HG02610 (cell line): ENCODE data around the gene ZNF621.
A peak's percentile ranks its signal among the peaks of the same experiment; 100 is the strongest.
"Not testable (repeated sequence)": the region's sequence is repeated elsewhere in the genome, so short reads cannot be mapped to it uniquely, and the experiment has no call there.

ENCODE experiments used
- ATAC-seq: cut with Tn5 transposase; IDR thresholded peaks from one replicate; pipeline ENCODE4 v1.9.1; 2021; ENCODE audit warnings: mild to moderate bottlenecking, moderate library complexity; ENCODE audit not compliant: unreplicated experiment

The ZNF621 gene

DNA sequence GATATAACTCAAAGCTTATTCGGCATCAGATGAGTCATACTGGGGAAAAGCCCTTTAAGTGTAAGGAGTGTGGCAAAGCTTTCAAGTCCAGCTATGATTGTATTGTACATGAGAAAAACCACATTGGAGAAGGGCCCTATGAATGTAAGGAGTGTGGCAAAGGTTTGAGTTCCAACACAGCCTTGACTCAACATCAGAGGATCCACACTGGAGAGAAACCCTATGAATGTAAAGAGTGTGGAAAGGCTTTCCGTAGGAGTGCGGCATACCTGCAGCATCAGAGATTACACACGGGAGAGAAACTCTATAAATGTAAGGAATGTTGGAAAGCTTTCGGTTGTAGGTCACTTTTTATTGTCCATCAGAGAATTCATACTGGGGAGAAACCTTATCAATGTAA is 7.5 kb downstream of the ZNF621 start:
- ATAC-seq: no peak

DNA sequence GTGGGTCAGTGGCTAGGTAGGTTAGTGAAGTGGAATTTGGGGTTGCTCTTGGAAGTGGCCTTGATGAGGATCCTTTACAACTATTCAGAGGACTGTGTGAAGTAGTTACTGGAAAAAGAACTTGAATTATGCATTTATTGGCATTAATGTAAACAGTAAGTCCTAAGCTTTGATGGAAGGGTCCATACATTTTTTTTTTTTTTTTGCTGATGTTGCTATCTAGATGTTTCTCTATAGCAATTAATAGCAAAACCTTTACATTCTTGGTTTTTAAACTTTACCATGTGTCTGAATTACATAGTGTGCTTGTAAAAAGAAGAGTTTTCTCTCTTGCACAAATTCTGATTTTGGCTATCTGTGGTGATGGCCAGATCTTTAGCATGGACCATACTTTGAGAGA is 9.5 kb downstream of the ZNF621 start:
- ATAC-seq: no peak

GRCh38 chr3:40546816-40547215 is 22.1 kb downstream of the ZNF621 start:
- no peak for ATAC-seq

DNA sequence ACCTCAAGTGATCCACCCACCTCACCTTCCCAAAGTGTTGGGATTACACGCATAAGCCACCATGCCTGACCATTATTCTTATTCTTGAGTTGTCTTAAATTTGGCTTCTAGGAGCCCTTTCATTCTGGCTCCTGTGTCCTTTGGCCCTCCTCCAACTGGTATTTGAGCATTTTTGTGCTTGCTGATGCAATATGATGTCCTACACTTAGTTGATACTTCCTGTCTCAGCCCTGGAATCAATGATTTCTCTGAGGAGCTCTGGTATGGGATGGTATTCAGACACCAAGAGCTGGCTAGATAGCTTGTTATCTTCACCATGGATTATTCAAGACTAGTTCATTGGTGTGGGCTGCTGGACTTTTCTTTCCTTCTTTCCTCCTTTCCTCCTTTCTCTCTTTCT is 25.4 kb downstream of the ZNF621 start:
- no peak for ATAC-seq

- ATAC-seq: peak; percentile 72
Observed at GRCh38 chr3:40557575-40558161, 32.9 kb downstream of the ZNF621 start.

- not testable (repeated sequence) for ATAC-seq
Observed at GRCh38 chr3:40562482-40562881, 37.7 kb downstream of the ZNF621 start.

GRCh38 chr3:40565629-40566028 is 40.9 kb downstream of the ZNF621 start:
- not testable (repeated sequence) for ATAC-seq

- ATAC-seq: no peak
Observed at GRCh38 chr3:40566694-40567093, 41.9 kb downstream of the ZNF621 start.

DNA sequence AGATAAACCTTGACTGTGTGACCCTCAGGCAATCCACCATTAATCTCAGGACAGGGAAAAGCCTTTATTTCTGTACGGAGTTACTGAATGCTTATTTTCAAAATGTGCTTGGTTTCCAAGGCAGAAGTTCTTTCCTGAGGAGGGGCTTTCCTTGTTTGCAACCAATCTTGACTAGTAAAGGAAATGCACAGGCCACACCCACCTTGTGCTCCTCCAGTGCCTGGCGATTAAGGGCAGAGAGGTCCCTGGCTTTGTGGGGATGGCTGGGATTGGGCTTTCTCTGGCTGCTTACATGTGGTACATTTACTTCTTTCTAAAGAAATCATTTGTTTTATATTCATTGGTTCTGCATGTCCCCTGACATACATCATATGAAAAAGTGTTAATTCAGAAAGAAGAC is 47.8 kb downstream of the ZNF621 start:
- no peak for ATAC-seq

GRCh38 chr3:40574050-40574449 is 49.3 kb downstream of the ZNF621 start:
- ATAC-seq: no peak

GRCh38 chr3:40574661-40575060 is 49.9 kb downstream of the ZNF621 start:
- no peak for ATAC-seq

- ATAC-seq: no peak
Observed at GRCh38 chr3:40576396-40576795, 51.6 kb downstream of the ZNF621 start.

GRCh38 chr3:40580494-40581091 is 55.8 kb downstream of the ZNF621 start:
- peak; percentile 54 for ATAC-seq

DNA sequence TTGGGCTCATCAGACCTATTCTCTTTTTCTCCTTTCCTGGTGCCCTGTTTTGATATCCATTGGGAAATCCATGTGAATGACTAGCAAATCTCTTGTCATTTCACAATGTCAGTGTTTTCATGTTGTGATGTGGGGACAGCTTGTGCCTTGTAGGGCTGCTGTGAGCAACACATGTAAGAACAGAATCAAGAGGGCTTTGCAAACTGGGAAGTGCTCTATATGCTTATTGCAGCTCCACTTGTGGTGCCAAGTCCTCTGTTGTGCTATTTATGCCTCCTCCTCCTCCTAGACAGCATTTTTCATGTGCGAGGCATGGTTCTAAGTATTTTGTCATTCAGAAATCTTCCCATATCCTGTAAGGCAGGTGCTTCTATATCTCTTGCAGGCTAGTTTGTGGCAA is 56.4 kb downstream of the ZNF621 start:
- ATAC-seq: no peak

DNA sequence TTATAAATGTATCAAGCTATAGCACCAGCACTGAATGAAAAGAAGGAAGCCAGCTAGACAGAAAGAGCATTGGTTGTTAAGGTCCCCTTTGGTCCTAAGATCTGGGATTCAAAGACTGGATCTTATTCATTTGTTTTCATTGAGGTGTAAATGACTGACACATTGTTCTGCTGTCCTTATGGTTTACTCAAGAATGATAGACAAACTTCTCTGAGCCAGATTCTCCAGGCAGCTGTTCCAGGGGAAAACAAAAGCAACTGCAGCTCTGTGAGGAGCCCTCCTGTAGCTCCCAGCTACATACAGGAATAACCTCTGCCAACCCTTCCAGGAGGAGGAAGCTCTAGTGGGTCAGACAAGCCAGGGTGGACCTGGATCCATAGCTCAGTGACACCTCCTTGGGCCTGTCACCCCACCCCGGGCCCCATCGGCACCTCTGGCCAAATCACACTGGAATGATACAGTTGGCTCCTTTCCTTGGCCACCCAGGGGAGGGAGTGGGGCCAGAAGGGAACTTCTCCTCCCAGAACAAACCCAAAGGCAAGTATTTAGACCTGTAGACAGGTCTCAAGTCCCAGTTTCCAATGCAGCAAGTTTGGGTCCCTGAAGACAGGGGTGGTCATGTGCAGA is 57.8 kb downstream of the ZNF621 start:
- ATAC-seq: no peak

DNA sequence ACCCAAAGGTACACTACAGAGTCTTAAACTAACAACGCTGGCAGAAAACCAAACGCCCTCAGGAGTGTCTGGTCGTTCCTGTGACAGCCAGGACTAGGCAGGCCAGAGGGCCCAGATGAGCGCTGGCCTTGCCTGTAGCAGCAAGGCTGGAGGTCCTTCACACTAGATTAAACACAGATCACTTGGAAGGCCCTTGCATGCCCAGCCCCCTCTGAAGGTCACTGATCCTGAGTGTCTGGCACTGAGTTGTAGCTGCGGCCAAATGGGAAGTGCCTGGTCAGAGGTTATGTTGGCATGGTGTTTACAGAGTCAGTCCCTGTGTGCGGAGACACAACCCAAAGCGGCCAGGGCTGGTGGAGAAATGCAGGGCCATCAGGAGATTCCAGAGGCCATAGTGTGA is 58.9 kb downstream of the ZNF621 start:
- ATAC-seq: no peak

DNA sequence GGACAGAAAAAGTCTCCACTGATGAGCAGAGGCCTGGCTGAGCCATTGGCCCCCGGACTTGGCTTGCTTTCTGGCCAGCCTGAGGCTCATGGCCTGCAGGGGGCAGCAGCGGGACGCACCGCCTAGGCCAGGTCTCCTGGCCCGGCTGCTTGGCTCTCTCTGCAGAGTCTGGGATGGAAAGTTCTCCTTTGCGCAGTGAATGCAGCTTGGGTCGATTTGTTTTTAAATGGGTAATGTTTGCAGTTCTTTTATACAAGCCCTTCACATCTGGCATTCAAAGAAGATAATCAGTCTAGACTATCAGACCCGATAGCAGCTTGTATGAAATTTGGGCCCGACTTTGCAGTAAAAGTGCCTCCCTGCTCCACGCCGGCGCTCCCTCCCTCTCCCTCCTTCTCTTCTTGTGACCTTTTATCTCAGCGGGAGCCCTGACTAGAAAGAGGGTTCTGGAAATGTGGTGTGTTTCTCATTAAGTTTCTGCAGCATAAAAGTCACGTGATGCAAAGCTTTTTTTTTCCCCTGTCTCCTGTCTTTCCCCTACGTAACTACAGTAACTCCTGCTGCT is 59.9 kb downstream of the ZNF621 start:
- ATAC-seq: no peak

- peak; percentile 48 for ATAC-seq
Observed at GRCh38 chr3:40585381-40586016, 60.7 kb downstream of the ZNF621 start.

- no peak for ATAC-seq
Observed at GRCh38 chr3:40586901-40587300, 62.1 kb downstream of the ZNF621 start.

GRCh38 chr3:40588406-40588805 is 63.6 kb downstream of the ZNF621 start:
- ATAC-seq: no peak
